Muscle of leg (tissue), 11 donors: ENCODE measurements around the gene SUSD5. TPM values are rescaled to one million over a fixed set of nuclear protein-coding genes. Genes with fewer than 3 reads are reported as not detected.

Experiments
- DNase-seq: peaks from one replicate; pipeline ENCODE4 v3.0.0; 2013
- H3K27ac ChIP-seq: one replicate; pipeline ENCODE4 v1.5.1; 2013; ENCODE audit warnings: mild to moderate bottlenecking, low read length, control low read depth
- H3K27me3 ChIP-seq: one replicate; pipeline ENCODE4 v1.6.1; 2013; ENCODE audit warnings: low read length; ENCODE audit not compliant: control insufficient read depth, insufficient read depth
- H3K36me3 ChIP-seq: one replicate; pipeline ENCODE4 v1.6.1; 2013; ENCODE audit warnings: low read length; ENCODE audit not compliant: control insufficient read depth, insufficient read depth
- H3K4me1 ChIP-seq: one replicate; pipeline ENCODE4 v1.6.1; 2013; ENCODE audit warnings: low read length; ENCODE audit not compliant: control insufficient read depth, insufficient read depth
- H3K4me3 ChIP-seq: one replicate; pipeline ENCODE4 v1.5.1; 2013; ENCODE audit warnings: low read length, control low read depth
- H3K9me3 ChIP-seq: replicated peaks from 2 replicates; pipeline ENCODE4 v1.6.1; 2013; ENCODE audit warnings: low read depth, low read length; ENCODE audit not compliant: control insufficient read depth
- WGBS: methylation state at CpG from one replicate; pipeline ENCODE4 v1.1.5; 2013; ENCODE audit warnings: missing lambda C conversion rate; ENCODE audit not compliant: insufficient coverage; 5-methylcytosine and 5-hydroxymethylcytosine counted together
- polyA plus RNA-seq, 8 donors: library from polyadenylated mRNA; unstranded; fragments of 120-200 nt; gene quantifications; one replicate each; pipeline versions ENCODE4 v1.2.1 to v1.2.3, GENCODE V29; 2013; ENCODE audit warnings: inconsistent platforms in 1 of 8, low replicate concordance in 1 of 8; ENCODE audit not compliant: insufficient read length in 8 of 8, insufficient read depth in 1 of 8
- total RNA-seq: library from RNA; stranded (reverse); fragments of 120-200 nt; gene quantifications from one replicate; pipeline ENCODE4 v1.2.4, GENCODE V29; 2013

SUSD5 gene
- total and polyA plus RNA-seq, 9 donors: 0.94 to 2.5 (median 1.8) TPM

GRCh38 chr3:33174711-33175414 lies 43.7 kb downstream of the SUSD5 start:
- H3K27me3 ChIP-seq: no peaks in the 10 kb centered on the region
- DNase-seq: no peak
- H3K36me3 ChIP-seq: no peaks in the 10 kb centered on the region
- no peak overlapping the region for H3K4me3 ChIP-seq
- WGBS: 92% methylated on average over 13 of the region's 19 CpGs
- H3K27ac ChIP-seq: no peak overlapping the region
- no peaks in the 10 kb centered on the region for H3K4me1 ChIP-seq
- H3K9me3 ChIP-seq: peaks cover 3% of the 10 kb centered on the region

GRCh38 chr3:33174095-33174494 lies 44.5 kb downstream of the SUSD5 start:
- DNase-seq: no peak
- no peak overlapping the region for H3K27ac ChIP-seq

DNA sequence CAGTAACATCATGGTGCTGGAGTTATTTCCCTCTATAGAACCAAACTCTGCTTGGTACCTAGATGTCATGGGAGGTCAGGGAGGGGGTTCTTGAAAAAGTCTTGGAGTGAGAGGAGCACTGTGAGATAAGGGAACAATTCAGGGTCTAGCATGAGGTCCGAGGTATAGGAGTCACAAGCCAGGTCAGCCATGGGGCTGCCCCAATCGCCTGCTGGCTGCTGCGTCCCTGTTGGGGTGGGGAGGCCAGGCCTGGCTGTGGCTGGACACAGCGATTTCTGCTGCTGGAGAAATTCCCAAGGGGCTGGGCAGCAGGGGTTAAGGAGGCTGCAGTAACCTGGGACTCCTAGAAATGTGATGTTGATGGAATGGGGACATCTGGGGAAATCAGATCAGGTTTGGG lies 44.9 kb downstream of the SUSD5 start:
- 71% methylated on average over 4 of the region's 4 CpGs for WGBS
- Histone ChIP-seq H3K4me1 (no peaks in the 10 kb centered on the region), H3K4me3 (no peak overlapping the region), H3K9me3 (peaks cover 1% of the 10 kb centered on the region), H3K36me3 (no peaks in the 10 kb centered on the region), H3K27me3 (no peaks in the 10 kb centered on the region), H3K27ac (no peak overlapping the region)
- DNase-seq: no peak

More at GRCh38 chr3:33174095-33174494, 44.5 kb downstream of the SUSD5 start:
- Histone ChIP-seq H3K27me3 (no peaks in the 10 kb centered on the region), H3K36me3 (no peaks in the 10 kb centered on the region), H3K9me3 (peaks cover 3% of the 10 kb centered on the region), H3K4me1 (no peaks in the 10 kb centered on the region), H3K4me3 (no peak overlapping the region)
- WGBS: no CpG with 5 or more reads among the region's 4 CpGs

GRCh38 chr3:33173103-33173502 lies 45.5 kb downstream of the SUSD5 start:
- no peaks in the 10 kb centered on the region for H3K27me3 ChIP-seq
- H3K9me3 ChIP-seq: no peaks in the 10 kb centered on the region
- DNase-seq: no peak
- H3K27ac ChIP-seq: no peak overlapping the region
- no peak overlapping the region for H3K4me3 ChIP-seq
- no peaks in the 10 kb centered on the region for H3K36me3 ChIP-seq
- WGBS: 33% methylated on average over 1 of the region's 2 CpGs
- H3K4me1 ChIP-seq: no peaks in the 10 kb centered on the region

DNA sequence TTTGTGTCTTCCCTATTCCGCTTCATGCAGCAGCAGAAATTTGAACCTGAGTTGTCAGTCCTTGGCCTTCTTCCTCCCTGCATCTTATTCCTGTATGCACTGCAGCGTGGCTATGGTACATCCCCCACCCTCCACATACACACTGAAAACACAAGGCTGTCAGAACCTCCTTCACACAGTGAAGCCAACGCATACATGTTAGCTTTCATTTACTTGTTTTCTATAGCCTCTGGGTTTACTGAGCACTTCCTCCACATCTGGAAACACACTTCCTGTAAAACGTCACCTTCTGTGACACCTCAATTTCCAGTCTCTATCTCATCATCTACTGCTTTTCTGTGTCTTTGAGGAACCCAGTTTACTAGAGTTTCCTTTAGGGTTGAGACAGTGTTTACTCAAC lies 47.0 kb downstream of the SUSD5 start:
- DNase-seq: no peak
- H3K27me3 ChIP-seq: no peaks in the 10 kb centered on the region
- H3K9me3 ChIP-seq: no peaks in the 10 kb centered on the region
- H3K4me3 ChIP-seq: no peak overlapping the region
- no peaks in the 10 kb centered on the region for H3K4me1 ChIP-seq
- 60% methylated on average over 3 of the region's 4 CpGs for WGBS
- H3K36me3 ChIP-seq: no peaks in the 10 kb centered on the region
- H3K27ac ChIP-seq: no peak overlapping the region

- no peaks in the 10 kb centered on the region for H3K36me3 ChIP-seq
- peak; percentile 19 for DNase-seq
- WGBS: 87% methylated on average over 4 of the region's 6 CpGs
Measured at GRCh38 chr3:33170531-33170930, 48.1 kb downstream of the SUSD5 start.

DNA sequence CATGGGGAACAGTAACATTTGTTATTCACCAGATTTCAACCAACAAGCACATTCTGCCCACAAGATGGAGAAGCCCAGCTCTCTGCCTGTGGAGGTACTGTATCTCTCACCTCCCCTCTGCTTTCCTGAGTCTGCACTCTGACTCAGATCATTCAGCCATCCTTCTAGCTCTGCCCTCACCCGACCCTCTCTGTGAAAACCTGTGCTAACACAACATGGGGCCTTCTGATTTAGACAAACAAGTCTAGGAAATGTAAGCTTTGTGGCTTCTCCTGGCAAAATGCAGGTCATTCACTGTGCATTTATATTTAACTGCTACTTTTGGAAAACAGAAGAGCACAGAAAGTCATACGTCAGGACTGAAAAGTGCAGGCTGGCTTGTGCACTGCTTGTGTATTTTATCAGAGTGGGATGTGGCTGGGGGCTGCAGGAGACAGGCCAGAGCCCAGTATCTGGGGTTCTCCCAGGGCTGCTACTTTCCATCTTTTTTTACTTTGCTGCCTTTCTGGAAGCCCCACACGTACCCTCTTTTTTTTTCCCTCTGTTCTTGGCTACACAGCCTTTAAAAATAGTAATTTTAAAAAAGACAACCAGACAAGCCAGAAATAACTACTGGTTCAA lies 50.8 kb downstream of the SUSD5 start:
- H3K4me3 ChIP-seq: no peak overlapping the region
- no peaks in the 10 kb centered on the region for H3K9me3 ChIP-seq
- no peak overlapping the region for H3K27ac ChIP-seq
- no peaks in the 10 kb centered on the region for H3K27me3 ChIP-seq
- H3K36me3 ChIP-seq: no peaks in the 10 kb centered on the region
- H3K4me1 ChIP-seq: no peaks in the 10 kb centered on the region
- 67% methylated on average over 1 of the region's 3 CpGs for WGBS
- DNase-seq: no peak

More at GRCh38 chr3:33170531-33170930, 48.1 kb downstream of the SUSD5 start:
- H3K9me3 ChIP-seq: no peaks in the 10 kb centered on the region
- no peak overlapping the region for H3K4me3 ChIP-seq
- H3K27ac ChIP-seq: no peak overlapping the region
- no peaks in the 10 kb centered on the region for H3K4me1 ChIP-seq
- no peaks in the 10 kb centered on the region for H3K27me3 ChIP-seq

- Histone ChIP-seq H3K4me3 (no peak overlapping the region), H3K27me3 (no peaks in the 10 kb centered on the region), H3K27ac (no peak overlapping the region), H3K36me3 (no peaks in the 10 kb centered on the region), H3K9me3 (no peaks in the 10 kb centered on the region), H3K4me1 (no peaks in the 10 kb centered on the region)
- WGBS: 88% methylated on average over 2 of the region's 3 CpGs
- no peak for DNase-seq
Measured at GRCh38 chr3:33167284-33167683, 51.3 kb downstream of the SUSD5 start.

- no peaks in the 10 kb centered on the region for H3K27me3 ChIP-seq
- WGBS: no CpG with 5 or more reads among the region's 2 CpGs
- no peak overlapping the region for H3K4me3 ChIP-seq
Measured at GRCh38 chr3:33166095-33166494, 52.5 kb downstream of the SUSD5 start.

DNA sequence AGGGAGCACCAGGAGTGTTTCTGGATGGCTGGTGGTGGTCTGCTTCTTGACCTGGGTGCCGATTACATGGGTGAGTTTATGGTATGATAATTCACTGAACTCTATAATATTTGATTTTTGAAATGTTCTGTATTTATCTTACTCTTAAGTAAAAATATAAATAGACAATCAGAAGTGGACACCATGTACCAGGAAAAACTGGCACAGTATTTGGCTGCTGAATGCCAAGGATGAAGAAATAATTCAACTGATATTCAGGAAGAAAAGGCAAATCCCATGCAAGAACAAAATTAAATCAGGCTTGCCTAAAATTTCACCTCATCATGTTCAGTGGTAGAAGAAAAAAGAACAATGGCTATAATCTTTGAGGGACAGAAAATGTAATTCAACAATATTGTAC lies 53.2 kb downstream of the SUSD5 start:
- H3K9me3 ChIP-seq: no peaks in the 10 kb centered on the region
- DNase-seq: no peak
- no peaks in the 10 kb centered on the region for H3K36me3 ChIP-seq
- no peaks in the 10 kb centered on the region for H3K27me3 ChIP-seq
- H3K4me1 ChIP-seq: no peaks in the 10 kb centered on the region
- no CpG with 5 or more reads among the region's 1 CpG for WGBS
- H3K27ac ChIP-seq: no peak overlapping the region
- no peak overlapping the region for H3K4me3 ChIP-seq

More at GRCh38 chr3:33166095-33166494, 52.5 kb downstream of the SUSD5 start:
- Histone ChIP-seq H3K36me3 (no peaks in the 10 kb centered on the region), H3K27ac (no peak overlapping the region), H3K9me3 (no peaks in the 10 kb centered on the region), H3K4me1 (no peaks in the 10 kb centered on the region)
- no peak for DNase-seq
